A673 (cell line): ENCODE results near the gene CLDN18. TPM values are rescaled to one million over a fixed set of nuclear protein-coding genes. Genes with fewer than 3 reads are reported as not detected.

Experiments
- BruUV-seq: library from RNA; stranded (reverse); fragments of 400-500 nt; replicated peaks from 2 replicates; lab custom pipeline; 2021; lab: Mats Ljungman, UMichigan
- CTCF ChIA-PET: fragments of 300-600 bp; sonication (Branson Sonifier 250); formaldehyde crosslinking; loops from one replicate; lab custom pipeline; 2022; ENCODE audit warnings: antibody characterized with exemption; lab: Charles Lee
- POLR2A ChIA-PET: fragments of 300-600 bp; sonication (Branson Sonifier 250); formaldehyde crosslinking; loops from one replicate; lab custom pipeline; 2022; ENCODE audit warnings: antibody characterized with exemption; ENCODE audit not compliant: low non-redundant PET; lab: Charles Lee
- DNase-seq: peaks from one replicate; pipeline ENCODE4 v3.0.0-alpha.2; 2015; ENCODE audit warnings: low spot score
- H3K27ac ChIP-seq: fragments of 200-600 bp; sonication (generic); 2 replicates; pipeline ENCODE4 v1.5.1; 2016; ENCODE audit warnings: mixed run types, low read depth, mild to moderate bottlenecking, mixed read lengths, antibody characterized with exemption, low read length; ENCODE audit not compliant: poor library complexity, severe bottlenecking
- H3K27me3 ChIP-seq: fragments of 200-600 bp; sonication (generic); replicated peaks from 2 replicates; pipeline ENCODE4 v1.6.1; 2017; ENCODE audit warnings: mixed run types, low read depth, mild to moderate bottlenecking, mixed read lengths, antibody characterized with exemption, low read length; ENCODE audit not compliant: insufficient read depth, poor library complexity
- H3K36me3 ChIP-seq: fragments of 200-600 bp; sonication (generic); 2 replicates; pipeline ENCODE4 v1.6.1; 2016; ENCODE audit warnings: mixed run types, mild to moderate bottlenecking, mixed read lengths, antibody characterized with exemption, low read length; ENCODE audit not compliant: insufficient read depth, poor library complexity, severe bottlenecking
- H3K4me1 ChIP-seq: fragments of 200-600 bp; sonication (generic); 2 replicates; pipeline ENCODE4 v1.6.1; 2017; ENCODE audit warnings: mixed run types, mild to moderate bottlenecking, mixed read lengths, antibody characterized with exemption, low read length; ENCODE audit not compliant: insufficient read depth, poor library complexity, severe bottlenecking
- H3K4me3 ChIP-seq: fragments of 200-600 bp; sonication (generic); 2 replicates; pipeline ENCODE4 v1.5.1; 2016; ENCODE audit warnings: low read depth, mixed run types, mild to moderate bottlenecking, mixed read lengths, low read length; ENCODE audit not compliant: poor library complexity, severe bottlenecking
- H3K9me3 ChIP-seq: fragments of 200-600 bp; sonication (generic); 2 replicates; pipeline ENCODE4 v1.6.1; 2016; ENCODE audit warnings: mixed run types, low read depth, mild to moderate bottlenecking, mixed read lengths, antibody characterized with exemption, low read length; ENCODE audit not compliant: poor library complexity, severe bottlenecking
- EZH2 ChIP-seq: fragments of 200-600 bp; sonication (generic); IDR thresholded peaks from 2 replicates; pipeline ENCODE4 v1.6.1; 2017; ENCODE audit warnings: borderline replicate concordance, low read depth, mild to moderate bottlenecking, mixed read lengths, antibody characterized with exemption, low read length; ENCODE audit not compliant: poor library complexity, severe bottlenecking
- intact Hi-C: fragments of 100-400 bp; cut with micrococcal nuclease; formaldehyde crosslinking; loops from one replicate; pipeline ENCODE4 v1.10.0; 2022; ENCODE audit not compliant: unreplicated experiment
- total RNA-seq: library from RNA; stranded (reverse); gene quantifications from 2 replicates; pipeline ENCODE4 v1.2.3, GENCODE V29; 2021
- TF ChIP-seq, protein P1 (sequence below): fragments of 300-800, 200-600 bp; sonication (generic); conservative IDR thresholded peaks from 2 replicates; pipeline ENCODE4 v1.5.1; 2017; ENCODE audit warnings: low read depth, mild to moderate bottlenecking, antibody characterized with exemption, low read length, moderate library complexity, mixed read lengths

Gene CLDN18
- total RNA-seq, 1 experiment from 2014 or later = not detected

DNA sequence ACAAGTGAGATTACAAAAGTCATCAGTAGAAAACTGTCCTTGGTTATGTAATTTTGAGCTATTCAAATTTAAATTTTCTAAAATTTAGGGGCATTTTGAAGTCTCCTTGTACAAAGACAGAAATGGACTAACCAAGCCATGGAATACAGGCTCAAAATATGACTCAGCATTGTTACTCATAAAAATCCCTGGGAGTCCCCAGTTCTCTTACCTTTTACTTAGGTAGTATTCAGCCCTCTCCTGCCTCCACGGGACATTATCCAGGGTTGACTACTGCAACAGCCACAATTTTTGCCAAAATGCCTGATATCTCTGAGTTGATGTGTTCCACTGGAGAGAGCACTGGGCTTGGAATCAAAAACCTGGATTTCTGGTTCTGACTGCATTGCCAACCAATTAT lies 25.0 kb downstream of the CLDN18 start:
- BruUV-seq = no TSS peak
- Histone ChIP-seq H3K27me3 (no peaks in the 10 kb centered on the region), H3K9me3 (no peaks in the 10 kb centered on the region), H3K36me3 (no peaks in the 10 kb centered on the region), H3K4me1 (no peaks in the 10 kb centered on the region), H3K4me3 (no peak overlapping the region), H3K27ac (no peak overlapping the region)
- DNase-seq = no peak
- TF ChIP-seq EZH2 = no peak
- TF ChIP-seq, protein P1, sequence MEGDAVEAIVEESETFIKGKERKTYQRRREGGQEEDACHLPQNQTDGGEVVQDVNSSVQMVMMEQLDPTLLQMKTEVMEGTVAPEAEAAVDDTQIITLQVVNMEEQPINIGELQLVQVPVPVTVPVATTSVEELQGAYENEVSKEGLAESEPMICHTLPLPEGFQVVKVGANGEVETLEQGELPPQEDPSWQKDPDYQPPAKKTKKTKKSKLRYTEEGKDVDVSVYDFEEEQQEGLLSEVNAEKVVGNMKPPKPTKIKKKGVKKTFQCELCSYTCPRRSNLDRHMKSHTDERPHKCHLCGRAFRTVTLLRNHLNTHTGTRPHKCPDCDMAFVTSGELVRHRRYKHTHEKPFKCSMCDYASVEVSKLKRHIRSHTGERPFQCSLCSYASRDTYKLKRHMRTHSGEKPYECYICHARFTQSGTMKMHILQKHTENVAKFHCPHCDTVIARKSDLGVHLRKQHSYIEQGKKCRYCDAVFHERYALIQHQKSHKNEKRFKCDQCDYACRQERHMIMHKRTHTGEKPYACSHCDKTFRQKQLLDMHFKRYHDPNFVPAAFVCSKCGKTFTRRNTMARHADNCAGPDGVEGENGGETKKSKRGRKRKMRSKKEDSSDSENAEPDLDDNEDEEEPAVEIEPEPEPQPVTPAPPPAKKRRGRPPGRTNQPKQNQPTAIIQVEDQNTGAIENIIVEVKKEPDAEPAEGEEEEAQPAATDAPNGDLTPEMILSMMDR = no peak
- ChIA-PET POLR2A (no interaction called here), CTCF (no interaction called here)
- intact Hi-C loops = no loop called here

GRCh38 chr3:138036572-138036971 lies 26.6 kb downstream of the CLDN18 start:
- Histone ChIP-seq H3K27me3 (no peaks in the 10 kb centered on the region), H3K9me3 (no peaks in the 10 kb centered on the region), H3K4me3 (no peak overlapping the region), H3K4me1 (no peaks in the 10 kb centered on the region), H3K27ac (no peak overlapping the region), H3K36me3 (no peaks in the 10 kb centered on the region)
- intact Hi-C loops = no loop called here
- DNase-seq = no peak
- no TSS peak for BruUV-seq
- TF ChIP-seq, protein P1 = no peak
- TF ChIP-seq EZH2 = no peak
- ChIA-PET POLR2A (no interaction called here), CTCF (no interaction called here)

DNA sequence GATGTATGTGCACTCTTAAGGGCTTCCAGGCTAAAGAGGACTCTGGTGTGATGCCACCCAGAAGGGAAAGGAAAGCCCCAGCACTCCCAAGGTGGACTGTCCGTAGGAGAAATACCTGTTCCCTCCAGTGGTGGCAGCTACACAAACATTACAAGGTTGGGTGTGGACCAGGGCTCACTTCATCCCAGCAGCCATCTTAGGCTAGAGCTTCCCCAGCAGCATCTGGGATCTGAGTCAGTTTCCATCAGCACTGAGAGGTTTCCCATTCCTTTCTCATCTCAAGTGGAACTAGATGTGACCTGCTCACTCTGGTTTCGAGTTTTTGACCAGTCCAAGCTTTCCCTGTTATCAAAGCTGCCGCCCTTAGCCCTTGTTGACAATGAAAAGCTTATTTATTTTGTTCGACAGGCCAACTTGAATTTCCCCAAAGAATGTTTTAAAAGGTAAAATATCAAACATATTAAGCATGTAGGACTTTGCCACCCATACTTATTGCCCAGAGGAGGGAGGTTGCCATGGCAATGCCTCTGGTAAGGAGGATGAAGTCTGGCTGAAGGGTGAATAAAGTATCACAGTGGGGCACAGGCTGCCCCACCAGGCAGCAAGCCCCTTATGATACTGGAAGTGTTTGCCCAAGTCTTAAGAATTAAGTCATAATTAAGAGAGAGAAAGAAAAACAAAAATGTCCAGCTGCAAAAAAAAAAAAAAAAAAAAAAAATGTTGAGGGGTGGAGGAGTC lies 28.9 kb downstream of the CLDN18 start:
- Histone ChIP-seq H3K27ac (no peak overlapping the region), H3K27me3 (no peaks in the 10 kb centered on the region), H3K9me3 (no peaks in the 10 kb centered on the region), H3K4me1 (no peaks in the 10 kb centered on the region), H3K36me3 (no peaks in the 10 kb centered on the region), H3K4me3 (no peak overlapping the region)
- CTCF ChIA-PET = no interaction called here
- POLR2A ChIA-PET = no interaction called here
- no peak for DNase-seq
- BruUV-seq = no TSS peak
- TF ChIP-seq, protein P1 = no peak
- TF ChIP-seq EZH2 = no peak
- intact Hi-C loops = no loop called here
